Stimulated activated CD4-positive, alpha-beta T cell treated with anti-CD3 and anti-CD28 coated beads, Interleukin-1b, Interleukin-23, amount 100 ng/mL, for 48 hours (primary cell): Measurements from ENCODE around the gene OR52H1.
"Not testable (repeated sequence)": the region's sequence is repeated elsewhere in the genome, so short reads cannot be mapped to it uniquely, and the experiment has no call there.

ENCODE experiments used
- DNase-seq: peaks from one replicate; pipeline ENCODE4 v3.0.0-alpha.2; 2020

The OR52H1 gene

DNA sequence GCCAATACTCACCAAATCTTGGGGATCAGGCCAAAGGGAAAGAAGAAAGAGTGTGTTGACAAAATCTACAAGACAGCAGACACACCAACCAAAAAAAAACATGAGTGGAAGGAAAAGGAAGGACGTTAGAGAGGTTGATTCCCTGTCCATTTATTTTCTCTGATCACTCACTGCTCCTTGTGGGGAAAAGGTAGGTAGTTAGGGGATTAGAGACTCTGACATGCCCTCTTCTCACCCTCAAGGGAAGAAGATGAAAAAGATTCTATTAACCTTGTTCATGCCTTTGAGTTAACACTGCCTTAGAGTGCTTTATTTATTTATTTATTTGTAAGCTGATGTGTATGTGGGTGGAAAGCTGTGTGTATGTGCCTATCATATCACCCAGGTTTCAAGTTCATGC lies at the start of gene OR52H1:
Gene OR52H1, minus strand, starts transcription at position 101 of the 400 bp plus-strand sequence. CDS start 3,035 bp downstream, outside the sequence.
- no peak for DNase-seq

DNA sequence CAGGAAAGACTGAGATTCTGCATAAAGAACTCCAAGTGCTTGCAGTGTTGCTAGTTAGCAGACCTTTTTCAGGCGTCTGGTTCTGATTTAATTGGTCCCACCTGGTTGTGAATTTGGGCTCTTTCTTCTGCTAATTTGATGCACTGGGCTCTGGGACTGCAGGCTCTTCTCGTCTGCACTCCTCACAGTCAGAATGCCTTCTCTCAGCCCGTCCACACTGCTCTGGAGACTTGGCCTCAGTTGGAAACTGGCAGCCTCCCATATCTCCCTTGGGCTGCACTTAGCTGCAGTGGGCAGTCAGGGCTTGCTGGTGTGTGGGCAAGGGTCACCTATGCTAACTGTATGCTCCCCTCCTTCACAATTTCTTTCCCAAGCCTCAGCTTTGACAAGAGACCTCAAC lies 49.6 kb upstream of the OR52H1 start:
- no peak for DNase-seq

- no peak for DNase-seq
These were observed 48.4 kb upstream of the OR52H1 start, which contains the start of gene TRIM6 for GRCh38 chr11:5596607-5597201. TRIM6 (plus strand) TSS chr11:5596637; CDS start chr11:5596898, 261 bp downstream.

DNA sequence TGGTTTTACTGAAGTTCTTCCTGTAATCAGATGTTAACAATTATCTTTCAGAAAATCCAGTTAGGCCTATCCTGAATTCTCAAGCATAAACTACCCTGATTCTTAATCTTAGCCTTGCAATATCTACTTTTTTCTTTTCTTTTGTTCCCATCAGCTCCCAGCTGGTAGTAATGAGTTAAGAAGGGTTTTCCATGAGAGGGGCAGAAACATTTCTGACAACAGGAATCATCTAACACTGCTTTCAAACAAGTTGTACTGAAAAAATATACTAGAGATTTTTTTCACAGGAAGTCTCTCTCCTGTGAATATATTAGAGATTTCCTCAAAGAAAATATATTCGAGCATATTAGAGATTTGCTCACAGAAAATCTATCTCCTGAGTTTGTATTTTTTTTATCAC lies 44.8 kb upstream of the OR52H1 start:
- DNase-seq = no peak

GRCh38 chr11:5592615-5593014 lies 44.3 kb upstream of the OR52H1 start:
- no peak for DNase-seq

DNA sequence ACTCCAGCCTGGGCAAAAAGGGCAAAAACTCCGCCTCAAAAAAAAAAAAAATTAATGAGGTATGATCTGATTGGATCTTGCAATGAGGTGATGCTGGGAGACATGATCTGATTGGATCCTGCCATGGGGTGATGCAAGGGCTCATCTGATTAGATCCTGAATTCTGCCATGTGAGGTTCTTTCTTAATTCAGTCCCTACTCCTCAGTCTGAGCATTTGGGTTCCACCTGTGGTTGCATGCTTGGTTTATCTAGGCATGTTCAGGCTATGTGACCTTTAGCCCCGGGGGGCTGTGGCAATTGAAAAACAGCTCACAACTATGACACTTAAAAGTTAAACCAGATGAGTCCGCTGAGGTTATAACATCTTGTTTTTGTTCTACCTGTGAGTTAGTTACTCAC lies 43.3 kb upstream of the OR52H1 start:
- no peak for DNase-seq

GRCh38 chr11:5589906-5590305 lies 41.6 kb upstream of the OR52H1 start:
- DNase-seq = not testable (repeated sequence)

DNA sequence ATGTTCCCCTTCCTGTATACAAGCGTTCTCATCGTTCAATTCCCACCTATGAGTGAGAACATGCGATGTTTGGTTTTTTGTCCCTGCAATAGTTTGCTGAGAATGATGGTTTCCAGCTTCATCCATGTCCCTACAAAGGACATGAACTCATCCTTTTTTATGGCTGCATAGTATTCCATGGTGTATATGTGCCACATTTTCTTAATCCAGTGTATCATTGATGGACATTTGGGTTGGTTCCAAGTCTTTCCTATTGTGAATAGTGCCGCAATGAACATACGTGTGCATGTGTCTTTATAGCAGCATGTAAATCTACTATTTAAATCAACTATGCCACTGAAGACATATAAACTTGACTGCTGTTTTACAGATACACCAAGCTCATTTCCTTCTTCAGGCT lies 36.1 kb upstream of the OR52H1 start:
- DNase-seq = not testable (repeated sequence)

GRCh38 chr11:5581014-5581413 lies 32.7 kb upstream of the OR52H1 start:
- no peak for DNase-seq

DNA sequence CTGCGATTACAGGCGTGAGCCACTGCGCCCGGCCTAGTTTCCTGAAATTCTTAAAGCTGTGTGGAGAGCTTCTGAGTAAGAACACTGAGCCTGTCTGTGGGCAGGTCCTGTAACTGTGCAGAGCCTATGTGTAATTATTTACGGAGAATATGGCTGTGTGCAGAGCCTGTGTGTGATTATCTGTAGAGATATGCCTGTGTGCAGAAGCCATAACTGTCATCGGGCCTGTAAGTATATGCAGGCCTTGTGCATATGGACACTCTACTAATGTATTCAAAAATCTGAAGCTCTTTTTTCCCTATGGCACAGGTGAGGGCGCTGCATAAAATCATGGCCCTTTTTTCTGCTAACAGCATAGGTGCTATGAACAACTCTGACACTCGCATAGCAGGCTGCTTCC lies 32.2 kb upstream of the OR52H1 start, which contains the start of gene OR52B6:
Gene OR52B6, plus strand, starts transcription at position 301 of the 400 bp plus-strand sequence. Its CDS starts 0 bp downstream, at position 301.
- no peak for DNase-seq

DNA sequence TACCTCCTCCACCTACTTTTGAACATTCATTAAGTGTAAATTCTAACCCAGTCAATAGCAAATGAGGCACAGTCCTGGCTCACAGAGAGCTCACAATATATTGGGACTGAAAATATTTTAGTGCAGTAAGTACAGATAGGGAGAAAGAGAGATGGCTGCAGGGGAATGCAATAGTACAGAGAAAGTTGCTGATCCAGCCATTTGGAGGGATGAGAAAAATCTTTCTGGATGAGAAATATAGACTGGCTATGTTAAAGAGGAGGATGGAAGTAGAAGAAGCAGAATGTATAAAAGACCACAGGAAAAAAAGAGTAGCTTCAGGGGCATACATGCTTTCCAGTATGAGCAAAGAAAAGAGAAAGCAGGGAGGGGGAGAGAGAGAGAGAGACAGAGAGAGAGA lies 28.8 kb upstream of the OR52H1 start:
- DNase-seq = no peak

GRCh38 chr11:5575152-5575551 lies 26.8 kb upstream of the OR52H1 start:
- DNase-seq = no peak

DNA sequence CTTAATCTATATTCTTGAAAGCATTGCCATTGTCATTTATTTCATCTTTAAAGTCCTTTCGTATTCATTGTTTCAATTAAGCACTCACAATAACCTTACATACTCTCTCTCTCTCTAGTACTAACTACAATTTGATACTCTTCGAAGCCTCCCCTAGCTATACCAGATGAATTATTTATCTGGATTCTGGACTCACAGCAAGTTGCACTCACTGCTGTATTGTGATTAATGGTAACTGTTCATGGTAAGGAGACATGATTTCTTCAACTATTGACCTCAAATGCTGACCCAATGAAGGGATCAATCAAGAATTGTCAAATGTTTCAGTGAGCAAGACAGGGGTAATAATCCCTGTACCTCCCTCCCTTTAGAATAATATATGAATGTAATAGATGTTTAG lies 26.3 kb upstream of the OR52H1 start:
- no peak for DNase-seq

DNA sequence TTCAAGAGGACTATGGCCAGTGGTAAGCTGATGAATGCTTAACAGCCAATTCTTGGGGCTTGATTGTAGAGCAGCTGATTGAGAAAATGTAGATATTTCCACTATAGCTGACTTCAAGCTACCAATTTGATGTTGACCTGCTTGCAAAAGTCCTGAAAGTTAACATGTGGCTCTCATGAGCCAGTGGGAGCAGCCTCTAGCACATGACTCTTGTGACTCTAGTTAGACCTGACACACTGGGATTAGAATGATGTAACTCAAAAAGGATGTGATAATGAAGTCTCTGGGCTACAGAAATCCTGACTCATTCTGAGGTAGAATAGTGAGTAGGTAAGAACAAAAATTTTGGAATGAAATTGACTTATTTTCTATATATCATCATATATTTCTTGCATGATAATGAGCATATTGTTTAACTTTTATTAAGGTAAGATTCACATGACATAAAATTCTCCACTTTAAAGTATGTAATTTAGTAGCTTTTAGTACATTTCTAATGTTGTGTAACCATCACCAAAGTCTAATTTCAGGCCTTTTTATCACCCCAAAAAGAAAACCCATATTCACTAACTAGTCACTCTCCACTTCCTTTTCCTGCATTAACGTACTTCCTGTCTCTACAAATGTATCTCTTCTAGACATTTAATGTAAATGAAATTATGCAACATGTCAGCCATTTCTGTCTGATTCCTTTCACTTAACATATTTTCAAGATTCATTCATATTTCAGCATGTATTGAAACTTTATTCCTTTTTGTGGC lies 16.1 kb upstream of the OR52H1 start:
- DNase-seq = peak; percentile 2

DNA sequence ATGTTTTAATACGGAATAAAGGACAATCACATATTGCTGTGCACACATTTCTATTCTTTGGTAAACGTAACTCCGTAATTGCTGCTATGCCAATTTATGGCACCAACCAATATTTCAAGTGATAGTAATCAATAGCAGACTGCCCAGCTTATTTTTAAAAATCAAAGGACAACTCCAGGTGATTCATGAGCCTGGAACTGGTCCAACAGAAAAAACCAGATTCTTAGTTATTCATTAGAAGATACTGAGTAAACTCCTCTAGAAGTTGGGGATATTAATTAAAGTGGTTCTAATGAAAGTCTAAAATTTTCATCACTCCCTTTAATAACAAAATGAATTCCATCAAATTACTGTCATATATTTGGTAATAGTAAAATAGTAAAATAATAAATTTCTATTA lies 9.4 kb upstream of the OR52H1 start:
- DNase-seq = no peak

DNA sequence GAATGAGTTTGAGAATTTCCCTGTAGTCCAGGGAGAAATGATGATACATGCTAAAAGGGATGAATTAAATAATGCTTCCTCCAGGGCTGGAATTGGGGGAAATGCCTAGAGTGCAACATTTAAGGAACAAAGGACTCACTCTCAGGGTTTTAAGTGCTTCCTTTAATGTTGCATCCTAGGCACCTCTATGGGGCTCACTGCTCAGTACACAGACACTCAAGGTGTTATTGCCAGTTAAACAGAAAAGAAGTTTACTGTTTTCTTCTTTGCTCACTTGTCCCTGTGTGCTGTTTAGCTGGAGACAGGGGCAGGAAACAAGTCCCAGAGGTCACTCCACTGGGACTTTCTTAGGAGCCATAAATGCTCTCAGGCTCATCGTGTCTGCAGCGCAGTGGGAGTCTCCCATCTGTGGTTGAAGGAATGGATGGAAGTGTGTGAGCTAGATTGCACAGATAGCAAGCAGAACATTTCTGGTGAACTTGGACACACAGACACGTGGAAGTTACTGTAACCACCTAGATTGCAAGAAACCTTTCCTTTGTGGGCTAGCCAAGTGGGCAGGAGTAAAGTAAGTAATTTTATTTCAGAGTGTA lies 8.4 kb upstream of the OR52H1 start:
- DNase-seq = no peak

GRCh38 chr11:5553343-5553742 lies 5.0 kb upstream of the OR52H1 start:
- no peak for DNase-seq

DNA sequence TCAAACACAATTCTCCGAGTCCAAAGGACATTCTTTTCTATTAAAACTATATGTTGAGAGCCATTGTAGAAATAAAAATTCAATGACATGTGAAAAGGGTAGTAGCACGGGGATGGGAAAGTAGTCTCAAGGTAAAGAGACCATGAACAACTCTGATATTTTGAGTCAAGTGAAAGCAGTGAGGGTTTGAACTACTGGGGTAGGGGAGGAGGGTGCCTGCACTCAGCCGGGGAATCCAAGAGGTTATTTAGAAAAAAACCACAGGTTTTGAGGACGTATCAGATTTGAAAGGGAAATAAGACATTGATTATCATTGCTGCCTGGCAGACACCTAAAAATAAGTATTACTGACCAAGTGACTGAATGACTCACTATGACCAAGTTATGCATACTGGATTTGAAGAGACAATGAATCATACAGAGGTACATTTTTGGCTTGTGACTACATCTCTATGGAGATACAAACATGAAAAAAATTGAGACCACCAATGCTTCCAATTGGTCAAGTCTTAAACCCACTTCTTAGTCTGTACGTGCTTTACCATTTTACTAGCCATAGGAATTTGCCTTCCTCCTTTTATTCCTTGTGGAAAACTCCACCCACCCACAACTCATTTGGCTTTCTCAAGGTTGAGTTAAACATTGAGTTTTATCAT lies 2.2 kb upstream of the OR52H1 start:
- DNase-seq = no peak

GRCh38 chr11:5547982-5548381 lies 358 bp downstream of the OR52H1 start:
- DNase-seq = no peak

DNA sequence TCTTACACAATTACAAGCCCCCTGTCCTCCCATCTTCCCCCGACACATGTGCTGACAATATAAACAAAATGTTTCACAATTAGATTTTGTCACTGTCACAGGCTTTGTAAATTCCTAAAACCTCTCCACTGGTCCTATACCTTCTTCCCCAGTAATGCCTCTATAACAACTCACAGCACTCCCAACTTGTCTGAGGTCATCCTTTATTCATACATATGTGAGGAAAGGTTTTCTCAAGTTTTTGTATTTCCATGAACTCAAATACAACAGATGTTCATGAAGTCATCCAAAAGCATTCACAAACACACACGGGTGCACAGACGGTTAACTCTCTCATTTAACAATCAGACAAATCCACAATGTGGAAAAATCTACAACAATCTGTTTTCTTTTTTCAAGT lies 1.9 kb downstream of the OR52H1 start:
- no peak for DNase-seq

GRCh38 chr11:5541427-5541826 lies 6.9 kb downstream of the OR52H1 start:
- DNase-seq = no peak

- no peak for DNase-seq
These were observed 11.9 kb downstream of the OR52H1 start for GRCh38 chr11:5536482-5536881.

GRCh38 chr11:5534046-5534445 lies 14.3 kb downstream of the OR52H1 start:
- no peak for DNase-seq
